GM18858 (cell line): Measurements from ENCODE around the gene CDNF.
"Not testable (repeated sequence)": the region's sequence is repeated elsewhere in the genome, so short reads cannot be mapped to it uniquely, and the experiment has no call there.

Experiments
- ATAC-seq: cut with Tn5 transposase; IDR thresholded peaks from one replicate; pipeline ENCODE4 v1.9.1; 2021; ENCODE audit not compliant: unreplicated experiment

Gene CDNF

GRCh38 chr10:14837757-14838581 is at the start of gene CDNF, which contains the start of the genes HSPA14 and MSANTD7:
TSS of gene CDNF (minus strand) at chr10:14838037. CDS start at chr10:14837946, 91 bp downstream.
TSS of gene HSPA14 (plus strand) at chr10:14838306. CDS start at chr10:14838403, 97 bp downstream.
TSS of gene MSANTD7 (plus strand) at chr10:14838306. CDS start at chr10:14842285, 3,979 bp downstream.
- peak; percentile 90 for ATAC-seq

- ATAC-seq, result no peak
Observed at GRCh38 chr10:14884082-14884481, 46.2 kb upstream of the CDNF start.

GRCh38 chr10:14880229-14880628 is 42.4 kb upstream of the CDNF start:
- ATAC-seq, result no peak

- ATAC-seq, result no peak
Observed at GRCh38 chr10:14879928-14880193, 42.0 kb upstream of the CDNF start.

GRCh38 chr10:14879124-14879927 is 41.5 kb upstream of the CDNF start:
- ATAC-seq, result peak; percentile 7

GRCh38 chr10:14878266-14879123 is 40.7 kb upstream of the CDNF start, which contains the start of gene SUV39H2:
TSS of gene SUV39H2 (plus strand) at chr10:14878866. CDS start at chr10:14878889, 23 bp downstream.
- peak; percentile 83 for ATAC-seq

GRCh38 chr10:14876764-14877163 is 38.9 kb upstream of the CDNF start:
- no peak for ATAC-seq

GRCh38 chr10:14875941-14876340 is 38.1 kb upstream of the CDNF start:
- ATAC-seq, result no peak

- peak; percentile 52 for ATAC-seq
Observed at GRCh38 chr10:14873090-14873760, 35.4 kb upstream of the CDNF start.

- not testable (repeated sequence) for ATAC-seq
Observed at GRCh38 chr10:14864871-14865270, 27.0 kb upstream of the CDNF start.

GRCh38 chr10:14864466-14864865 is 26.6 kb upstream of the CDNF start:
- ATAC-seq, result not testable (repeated sequence)

GRCh38 chr10:14860791-14861190 is 23.0 kb upstream of the CDNF start:
- ATAC-seq, result no peak

GRCh38 chr10:14859775-14860174 is 21.9 kb upstream of the CDNF start:
- no peak for ATAC-seq

GRCh38 chr10:14859043-14859442 is 21.2 kb upstream of the CDNF start:
- no peak for ATAC-seq

GRCh38 chr10:14858338-14858960 is 20.6 kb upstream of the CDNF start:
- ATAC-seq, result no peak

- no peak for ATAC-seq
Observed at GRCh38 chr10:14855453-14855852, 17.6 kb upstream of the CDNF start.

- ATAC-seq, result no peak
Observed at GRCh38 chr10:14852236-14852635, 14.4 kb upstream of the CDNF start.

GRCh38 chr10:14844948-14845347 is 7.1 kb upstream of the CDNF start:
- no peak for ATAC-seq

GRCh38 chr10:14843327-14843988 is 5.6 kb upstream of the CDNF start:
- ATAC-seq, result no peak
